Stimulated activated CD8-positive, alpha-beta memory T cell treated with anti-CD3 and anti-CD28 coated beads, Interleukin-12 subunit alpha, Interleukin-12 subunit beta, amount 100 ng/mL, for 1 hour (primary cell): ENCODE results near the gene TSC22D1.
A peak's percentile ranks its signal among the peaks of the same experiment; 100 is the strongest.
"Not testable (repeated sequence)": the region's sequence is repeated elsewhere in the genome, so short reads cannot be mapped to it uniquely, and the experiment has no call there.

Experiments
- DNase-seq: peaks from one replicate; pipeline ENCODE4 v3.0.0-alpha.2; 2020; ENCODE audit warnings: low read depth

The TSC22D1 gene

GRCh38 chr13:44575741-44576350 lies at the start of gene TSC22D1:
TSC22D1 (minus strand) TSS chr13:44576330; CDS start chr13:44576074, 256 bp downstream.
- DNase-seq, result peak; percentile 49

- no peak for DNase-seq
These were observed 46.6 kb upstream of the TSC22D1 start for GRCh38 chr13:44622708-44623107.

- no peak for DNase-seq
These were observed 46.1 kb upstream of the TSC22D1 start for GRCh38 chr13:44622261-44622660.

- no peak for DNase-seq
These were observed 43.9 kb upstream of the TSC22D1 start for GRCh38 chr13:44620057-44620456.

- DNase-seq, result no peak
These were observed 43.5 kb upstream of the TSC22D1 start for GRCh38 chr13:44619651-44620050.

GRCh38 chr13:44618326-44618725 lies 42.2 kb upstream of the TSC22D1 start:
- DNase-seq, result no peak

GRCh38 chr13:44617648-44618047 lies 41.5 kb upstream of the TSC22D1 start:
- DNase-seq, result no peak

- DNase-seq, result no peak
These were observed 33.0 kb upstream of the TSC22D1 start for GRCh38 chr13:44609137-44609536.

GRCh38 chr13:44605721-44606120 lies 29.6 kb upstream of the TSC22D1 start:
- DNase-seq, result no peak

GRCh38 chr13:44605275-44605674 lies 29.1 kb upstream of the TSC22D1 start:
- no peak for DNase-seq

- no peak for DNase-seq
These were observed 25.5 kb upstream of the TSC22D1 start for GRCh38 chr13:44601586-44601985.

GRCh38 chr13:44593861-44594592 lies 17.9 kb upstream of the TSC22D1 start:
- not testable (repeated sequence) for DNase-seq

GRCh38 chr13:44592216-44592847 lies 16.2 kb upstream of the TSC22D1 start:
- DNase-seq, result no peak

- DNase-seq, result no peak
These were observed 15.2 kb upstream of the TSC22D1 start for GRCh38 chr13:44591316-44591715.

- DNase-seq, result no peak
These were observed 7.0 kb upstream of the TSC22D1 start for GRCh38 chr13:44583137-44583536.

- no peak for DNase-seq
These were observed 1.9 kb upstream of the TSC22D1 start for GRCh38 chr13:44578067-44578400.

GRCh38 chr13:44577236-44578066 lies 1.3 kb upstream of the TSC22D1 start:
- DNase-seq, result peak; percentile 94

GRCh38 chr13:44576351-44577235 lies 463 bp upstream of the TSC22D1 start:
- peak; percentile 9 for DNase-seq

- DNase-seq, result no peak
These were observed 1.1 kb downstream of the TSC22D1 start for GRCh38 chr13:44575035-44575434.

GRCh38 chr13:44574466-44574855 lies 1.7 kb downstream of the TSC22D1 start:
- no peak for DNase-seq

GRCh38 chr13:44573790-44574465 lies 2.2 kb downstream of the TSC22D1 start:
- no peak for DNase-seq
